ENCODE measurements around the gene NF2. TPM values are rescaled to one million over a fixed set of nuclear protein-coding genes. Genes with fewer than 3 reads are reported as not detected.
A peak's percentile ranks its signal among the peaks of the same experiment; 100 is the strongest.

The NF2 gene
- total RNA-seq, 1 donor: 240 TPM

DNA sequence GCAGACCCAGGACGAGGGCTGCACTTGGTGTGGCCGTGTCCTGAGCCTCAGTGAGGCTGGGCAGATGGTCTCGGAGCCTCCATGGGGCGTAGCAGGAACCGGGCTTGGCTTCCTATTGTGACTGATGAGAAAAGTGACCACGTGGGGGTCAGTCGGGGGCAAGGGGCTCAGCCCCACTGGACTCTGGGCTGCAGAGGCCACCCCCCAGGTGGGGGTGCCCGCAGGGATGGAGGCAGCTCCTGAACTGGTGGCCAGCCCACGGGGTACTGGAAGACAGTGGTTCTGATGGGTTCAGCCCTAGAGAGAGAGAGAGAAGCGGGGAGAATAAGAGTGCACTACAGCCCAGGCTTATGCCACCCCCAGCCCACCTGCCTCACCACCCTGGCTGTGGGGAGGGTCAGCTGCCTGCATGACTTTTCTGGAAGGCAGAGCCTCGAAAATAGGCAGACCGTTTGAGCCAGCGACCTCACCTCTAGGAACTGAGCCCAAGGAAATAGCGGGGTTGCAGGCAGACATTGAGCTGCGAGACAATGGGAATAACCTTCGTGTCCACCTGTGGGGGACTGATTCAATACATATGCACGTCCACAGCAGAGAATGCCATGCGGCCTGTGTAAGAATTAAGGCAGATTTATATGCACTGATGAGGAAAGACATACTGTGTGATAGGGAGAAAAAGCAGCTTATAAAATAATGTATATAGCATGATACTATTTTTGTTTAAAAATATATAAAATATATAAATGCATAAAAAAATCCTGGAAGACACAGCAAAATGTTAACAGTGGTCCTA is 127.8 kb downstream of the NF2 start:
- TF ChIP-seq, protein P1, sequence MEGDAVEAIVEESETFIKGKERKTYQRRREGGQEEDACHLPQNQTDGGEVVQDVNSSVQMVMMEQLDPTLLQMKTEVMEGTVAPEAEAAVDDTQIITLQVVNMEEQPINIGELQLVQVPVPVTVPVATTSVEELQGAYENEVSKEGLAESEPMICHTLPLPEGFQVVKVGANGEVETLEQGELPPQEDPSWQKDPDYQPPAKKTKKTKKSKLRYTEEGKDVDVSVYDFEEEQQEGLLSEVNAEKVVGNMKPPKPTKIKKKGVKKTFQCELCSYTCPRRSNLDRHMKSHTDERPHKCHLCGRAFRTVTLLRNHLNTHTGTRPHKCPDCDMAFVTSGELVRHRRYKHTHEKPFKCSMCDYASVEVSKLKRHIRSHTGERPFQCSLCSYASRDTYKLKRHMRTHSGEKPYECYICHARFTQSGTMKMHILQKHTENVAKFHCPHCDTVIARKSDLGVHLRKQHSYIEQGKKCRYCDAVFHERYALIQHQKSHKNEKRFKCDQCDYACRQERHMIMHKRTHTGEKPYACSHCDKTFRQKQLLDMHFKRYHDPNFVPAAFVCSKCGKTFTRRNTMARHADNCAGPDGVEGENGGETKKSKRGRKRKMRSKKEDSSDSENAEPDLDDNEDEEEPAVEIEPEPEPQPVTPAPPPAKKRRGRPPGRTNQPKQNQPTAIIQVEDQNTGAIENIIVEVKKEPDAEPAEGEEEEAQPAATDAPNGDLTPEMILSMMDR (IDR thresholded peaks at IDR 0.05; ENCODE audit: insufficient read depth, low read depth, low read length): no peak
- no peak for DNase-seq (ENCODE audit: low read depth)
- H3K4me3 ChIP-seq (ENCODE audit: low read depth, low read length): no peak overlapping the region

DNA sequence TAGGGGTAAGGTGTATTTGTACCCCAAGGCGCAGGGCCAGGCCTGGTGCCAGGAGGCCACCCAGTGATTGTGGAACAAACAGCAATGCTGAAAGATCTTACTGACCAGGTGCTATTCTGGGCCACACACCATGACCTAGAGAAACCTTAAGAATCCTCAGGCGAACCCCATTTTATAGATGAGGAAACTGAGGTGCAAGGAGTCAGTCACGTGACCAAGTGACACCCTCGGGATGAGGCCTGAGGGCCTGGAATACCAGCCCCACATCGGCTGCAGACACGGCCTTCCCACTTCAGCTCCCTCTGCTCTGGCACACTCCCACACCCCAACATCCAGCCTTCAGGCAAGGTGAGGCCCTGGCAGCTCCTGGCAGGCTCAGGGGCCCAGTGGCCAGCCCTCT is 129.4 kb downstream of the NF2 start:
- DNase-seq (ENCODE audit: low read depth): no peak
- TF ChIP-seq, protein P1 (IDR thresholded peaks at IDR 0.05; ENCODE audit: insufficient read depth, low read depth, low read length): no peak
- no peak overlapping the region for H3K4me3 ChIP-seq (ENCODE audit: low read depth, low read length)

DNA sequence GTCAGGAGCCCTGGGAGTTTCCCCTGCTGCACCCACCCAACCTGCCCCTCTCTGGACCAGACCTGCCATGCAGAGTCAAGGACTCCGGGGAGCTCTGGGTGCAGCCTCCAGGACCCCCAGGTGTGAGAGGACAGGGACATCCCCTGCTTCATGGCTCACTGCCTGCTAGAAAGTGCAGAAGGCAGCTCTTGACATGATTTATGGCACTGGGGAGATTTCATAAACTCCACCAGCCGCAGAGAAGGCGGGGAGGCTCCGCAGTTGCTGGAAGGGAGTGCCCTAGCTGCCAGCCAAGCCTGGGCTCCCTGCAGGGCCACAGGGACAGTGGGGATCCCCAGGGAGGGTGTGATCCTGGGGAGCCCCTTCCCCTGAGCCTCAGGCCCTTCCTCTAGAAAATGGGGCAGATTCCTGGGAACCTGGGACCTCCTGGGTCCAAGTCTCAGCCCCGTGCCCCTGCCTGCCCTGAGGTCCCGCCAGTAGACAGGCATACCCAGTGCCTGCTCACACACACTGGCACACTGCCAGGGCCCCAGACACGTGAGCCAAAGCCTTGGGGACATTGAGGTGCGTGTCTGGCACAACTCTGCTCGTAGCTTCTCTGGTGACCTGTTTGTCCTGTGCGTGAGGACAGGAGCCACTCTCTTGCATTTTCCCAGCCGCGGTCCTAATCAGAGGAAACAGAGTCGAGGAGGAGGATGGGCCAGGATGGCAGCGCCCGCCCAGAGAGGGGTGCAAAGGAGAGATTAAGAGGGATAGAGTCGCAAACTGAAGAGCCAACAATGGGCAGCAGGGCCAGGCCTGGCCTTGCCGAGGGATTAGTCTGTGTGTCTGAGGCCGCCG is 130.1 kb downstream of the NF2 start:
- TF ChIP-seq, protein P1 (IDR thresholded peaks at IDR 0.05; ENCODE audit: insufficient read depth, low read depth, low read length): no peak
- peak; percentile 47 for DNase-seq (ENCODE audit: low read depth)

DNA sequence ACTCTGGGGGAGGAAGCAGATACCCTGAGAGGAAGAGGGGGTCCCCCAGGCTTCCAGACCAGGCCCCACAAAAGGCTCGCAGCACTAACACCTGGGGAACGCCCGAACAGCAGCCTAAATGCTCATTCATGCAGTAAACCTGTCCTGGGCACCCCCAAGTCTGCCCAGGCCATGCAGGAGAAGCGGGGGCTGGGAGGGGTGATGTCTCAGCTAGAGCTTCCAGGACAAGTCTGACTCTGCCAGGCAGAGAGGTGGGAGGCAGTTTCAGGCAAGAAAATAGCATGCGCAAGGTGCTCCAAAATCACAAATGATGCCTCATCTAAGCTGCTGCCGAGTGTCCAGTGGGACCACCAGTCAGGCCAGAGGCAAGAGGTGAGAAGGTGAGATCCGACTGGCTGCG is 131.0 kb downstream of the NF2 start:
- TF ChIP-seq, protein P1 (IDR thresholded peaks at IDR 0.05; ENCODE audit: insufficient read depth, low read depth, low read length): no peak
- H3K4me3 ChIP-seq (ENCODE audit: low read depth, low read length): no peak overlapping the region
- DNase-seq (ENCODE audit: low read depth): no peak

More for the DNA sequence above, 130.1 kb downstream of the NF2 start:
- H3K4me3 ChIP-seq (ENCODE audit: low read depth, low read length): no peak overlapping the region

DNA sequence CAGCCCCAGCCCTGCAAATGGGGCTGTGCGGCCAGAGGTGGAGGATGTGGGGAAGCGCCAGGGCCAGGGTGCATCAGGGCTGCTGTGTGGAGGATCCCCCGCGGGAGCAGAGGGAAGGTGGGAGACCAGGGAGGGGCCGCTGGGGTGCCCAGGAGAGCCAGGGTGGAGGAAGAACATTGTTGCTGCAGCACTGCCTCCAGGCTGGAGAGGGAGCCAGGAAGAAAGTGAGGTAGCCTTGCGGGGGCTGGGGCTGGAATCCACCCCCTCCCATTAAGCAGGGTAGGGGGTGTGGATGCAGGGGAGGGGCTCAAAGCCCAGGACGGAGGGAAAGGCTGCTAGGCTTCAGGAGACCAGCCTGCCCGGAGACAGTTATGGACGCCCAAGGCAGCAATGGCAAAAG is 131.4 kb downstream of the NF2 start:
- DNase-seq (ENCODE audit: low read depth): no peak

DNA sequence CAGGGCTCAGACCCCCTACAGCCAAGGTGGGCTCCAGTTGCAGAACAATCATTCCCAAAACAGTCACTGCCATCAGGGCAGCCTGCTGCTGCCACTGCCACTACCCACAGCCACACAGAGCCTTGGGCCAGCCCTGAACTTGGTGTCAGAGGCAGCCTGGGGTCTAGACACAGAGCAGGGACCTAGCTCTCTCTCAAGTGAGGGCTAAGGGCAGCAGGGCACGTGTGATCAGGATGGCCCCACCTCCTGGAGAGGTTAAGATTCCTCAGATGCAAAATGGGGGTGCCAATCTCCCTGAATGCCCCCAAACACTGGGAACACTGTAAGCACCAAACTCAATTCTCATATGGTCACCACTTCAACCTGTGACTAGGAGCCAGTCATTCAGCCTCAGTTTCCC is 132.0 kb downstream of the NF2 start:
- DNase-seq (ENCODE audit: low read depth): no peak
- no peak overlapping the region for H3K4me3 ChIP-seq (ENCODE audit: low read depth, low read length)

More for the DNA sequence above, 131.4 kb downstream of the NF2 start:
- TF ChIP-seq, protein P1 (IDR thresholded peaks at IDR 0.05; ENCODE audit: insufficient read depth, low read depth, low read length): no peak
- no peak overlapping the region for H3K4me3 ChIP-seq (ENCODE audit: low read depth, low read length)

More for the DNA sequence above, 132.0 kb downstream of the NF2 start:
- TF ChIP-seq, protein P1 (IDR thresholded peaks at IDR 0.05; ENCODE audit: insufficient read depth, low read depth, low read length): no peak
